ENCODE data around the gene ARID5B.

DNA sequence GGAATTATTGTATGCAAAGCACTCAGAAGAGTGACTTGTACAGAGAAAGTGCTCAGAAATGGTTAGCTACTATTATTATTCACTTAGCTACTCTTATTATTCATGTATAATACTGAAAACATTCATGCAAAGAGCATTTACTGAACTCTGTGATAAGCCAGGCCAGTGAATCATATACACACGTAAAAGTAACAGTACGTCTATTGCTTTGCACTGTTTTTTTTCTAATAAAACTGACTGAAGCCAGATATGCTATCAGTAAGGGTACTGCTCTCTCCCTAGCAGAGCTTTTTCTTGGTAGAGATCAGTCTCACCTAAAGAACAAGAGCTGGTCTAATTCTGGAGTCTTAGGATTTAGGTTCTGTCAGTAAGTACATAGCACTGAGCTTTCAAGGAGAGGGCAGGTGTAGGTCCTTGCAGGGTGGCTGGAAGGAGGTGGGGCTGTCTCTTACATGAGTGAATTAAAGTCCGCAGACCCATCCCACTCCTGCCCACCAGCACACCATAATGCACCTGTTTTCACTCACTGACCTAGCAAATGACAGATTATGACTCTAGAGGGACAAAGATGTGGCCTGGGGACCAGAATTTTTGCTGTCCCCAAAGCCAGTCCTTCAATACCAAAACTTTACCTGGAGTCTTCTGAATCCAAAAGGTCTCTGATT, 145.9 kb downstream of the ARID5B start:
- TF ChIP-seq, protein P1, sequence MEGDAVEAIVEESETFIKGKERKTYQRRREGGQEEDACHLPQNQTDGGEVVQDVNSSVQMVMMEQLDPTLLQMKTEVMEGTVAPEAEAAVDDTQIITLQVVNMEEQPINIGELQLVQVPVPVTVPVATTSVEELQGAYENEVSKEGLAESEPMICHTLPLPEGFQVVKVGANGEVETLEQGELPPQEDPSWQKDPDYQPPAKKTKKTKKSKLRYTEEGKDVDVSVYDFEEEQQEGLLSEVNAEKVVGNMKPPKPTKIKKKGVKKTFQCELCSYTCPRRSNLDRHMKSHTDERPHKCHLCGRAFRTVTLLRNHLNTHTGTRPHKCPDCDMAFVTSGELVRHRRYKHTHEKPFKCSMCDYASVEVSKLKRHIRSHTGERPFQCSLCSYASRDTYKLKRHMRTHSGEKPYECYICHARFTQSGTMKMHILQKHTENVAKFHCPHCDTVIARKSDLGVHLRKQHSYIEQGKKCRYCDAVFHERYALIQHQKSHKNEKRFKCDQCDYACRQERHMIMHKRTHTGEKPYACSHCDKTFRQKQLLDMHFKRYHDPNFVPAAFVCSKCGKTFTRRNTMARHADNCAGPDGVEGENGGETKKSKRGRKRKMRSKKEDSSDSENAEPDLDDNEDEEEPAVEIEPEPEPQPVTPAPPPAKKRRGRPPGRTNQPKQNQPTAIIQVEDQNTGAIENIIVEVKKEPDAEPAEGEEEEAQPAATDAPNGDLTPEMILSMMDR (IDR thresholded peaks at IDR 0.05; ENCODE audit: low read length), result no peak
- TF ChIP-seq EZH2phosphoT487 (IDR thresholded peaks at IDR 0.05; ENCODE audit: low read length), result no peak
- TF ChIP-seq EZH2 (optimal IDR thresholded peaks at IDR 0.05; ENCODE audit: low read depth, low read length), result no peak
